MM.1S (cell line): ENCODE results near the gene MYL5.

Source experiments
- EZH2 ChIP-seq: fragments of 300-600 bp; sonication (generic); optimal IDR thresholded peaks from 2 replicates; pipeline ENCODE3; 2017; ENCODE audit warnings: low read depth, mild to moderate bottlenecking, antibody characterized with exemption, low read length, mixed read lengths
- EZH2phosphoT487 ChIP-seq: fragments of 300-600 bp; sonication (generic); IDR thresholded peaks from 2 replicates; pipeline ENCODE4 v1.6.1; 2018; ENCODE audit warnings: antibody characterized with exemption, low read length
- TF ChIP-seq, protein P1 (sequence below): fragments of 300-600 bp; sonication (generic); IDR thresholded peaks from 2 replicates; pipeline ENCODE4 v1.5.1; 2016; ENCODE audit warnings: antibody characterized with exemption, low read length, mixed read lengths

DNA sequence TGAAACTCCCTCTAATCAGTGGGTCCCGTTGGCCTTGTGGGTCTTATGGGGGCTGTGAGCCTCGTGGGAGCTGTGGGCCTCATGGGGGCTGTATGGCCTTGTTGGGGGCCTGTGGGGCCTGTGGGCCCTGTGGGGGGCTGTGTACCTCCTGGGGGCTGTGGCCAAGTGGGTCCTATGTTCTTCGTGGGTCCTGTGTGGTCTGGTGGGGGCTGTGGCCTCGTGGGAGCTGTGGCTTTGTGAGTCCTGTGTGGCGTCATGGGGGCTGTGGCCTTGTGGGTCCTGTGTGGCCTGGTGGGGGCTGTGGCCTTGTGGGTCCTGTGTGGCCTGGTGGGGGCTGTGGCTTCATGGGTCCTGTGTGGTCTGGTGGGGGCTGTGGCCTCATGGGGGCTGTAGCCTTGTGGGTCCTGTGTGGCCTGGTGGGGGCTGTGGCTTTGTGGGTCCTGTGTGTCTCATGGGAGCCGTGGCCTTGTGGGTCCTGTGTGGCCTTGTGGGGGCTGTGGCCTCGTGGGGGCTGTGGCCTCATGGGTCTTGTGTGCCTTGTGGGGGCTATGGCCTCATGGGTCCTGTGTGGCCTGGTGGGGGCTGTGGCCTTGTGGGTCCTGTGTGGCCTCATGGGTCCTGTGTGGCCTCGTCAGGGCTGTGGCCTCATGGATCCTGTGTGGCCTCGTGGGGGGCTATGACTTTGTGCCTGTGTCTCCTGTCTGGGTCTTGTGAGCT, 38.7 kb downstream of the MYL5 start:
- TF ChIP-seq, protein P1, sequence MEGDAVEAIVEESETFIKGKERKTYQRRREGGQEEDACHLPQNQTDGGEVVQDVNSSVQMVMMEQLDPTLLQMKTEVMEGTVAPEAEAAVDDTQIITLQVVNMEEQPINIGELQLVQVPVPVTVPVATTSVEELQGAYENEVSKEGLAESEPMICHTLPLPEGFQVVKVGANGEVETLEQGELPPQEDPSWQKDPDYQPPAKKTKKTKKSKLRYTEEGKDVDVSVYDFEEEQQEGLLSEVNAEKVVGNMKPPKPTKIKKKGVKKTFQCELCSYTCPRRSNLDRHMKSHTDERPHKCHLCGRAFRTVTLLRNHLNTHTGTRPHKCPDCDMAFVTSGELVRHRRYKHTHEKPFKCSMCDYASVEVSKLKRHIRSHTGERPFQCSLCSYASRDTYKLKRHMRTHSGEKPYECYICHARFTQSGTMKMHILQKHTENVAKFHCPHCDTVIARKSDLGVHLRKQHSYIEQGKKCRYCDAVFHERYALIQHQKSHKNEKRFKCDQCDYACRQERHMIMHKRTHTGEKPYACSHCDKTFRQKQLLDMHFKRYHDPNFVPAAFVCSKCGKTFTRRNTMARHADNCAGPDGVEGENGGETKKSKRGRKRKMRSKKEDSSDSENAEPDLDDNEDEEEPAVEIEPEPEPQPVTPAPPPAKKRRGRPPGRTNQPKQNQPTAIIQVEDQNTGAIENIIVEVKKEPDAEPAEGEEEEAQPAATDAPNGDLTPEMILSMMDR: no peak
- TF ChIP-seq EZH2: no peak
- TF ChIP-seq EZH2phosphoT487: no peak
